Measurements from ENCODE around the gene MUC2.

MUC2 gene

DNA sequence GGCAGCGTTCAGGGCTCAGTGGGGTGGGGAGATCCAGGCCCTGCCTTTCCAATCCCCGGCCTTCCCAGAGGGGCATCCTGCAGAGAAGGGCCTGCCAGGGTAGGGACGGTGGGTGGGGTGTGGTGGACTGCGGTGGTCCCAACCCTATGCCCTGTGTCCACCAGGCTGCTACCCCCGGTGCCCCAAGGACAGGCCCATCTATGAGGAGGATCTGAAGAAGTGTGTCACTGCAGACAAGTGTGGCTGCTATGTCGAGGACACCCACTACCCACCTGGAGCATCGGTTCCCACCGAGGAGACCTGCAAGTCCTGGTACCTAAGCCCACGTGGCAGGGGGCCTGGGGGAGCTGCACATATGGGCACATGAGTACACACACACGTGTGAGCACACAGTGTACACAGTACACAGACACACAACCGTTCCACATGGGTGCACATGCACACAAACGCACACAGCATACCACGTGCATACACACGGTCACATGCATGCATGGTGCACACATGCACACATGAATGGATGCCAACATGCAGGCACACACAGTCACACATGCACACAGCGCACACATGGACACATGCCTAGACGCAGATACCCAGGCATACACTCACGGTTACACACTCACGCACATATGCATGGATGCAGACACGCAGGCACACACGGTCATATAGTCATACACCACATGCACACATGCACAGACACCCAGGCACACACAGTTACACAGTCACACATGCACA lies 16.1 kb downstream of the MUC2 start:
- Histone ChIP-seq H4K20me1 (ENCODE audit: insufficient read depth, low read length) (no peaks in the 10 kb centered on the region), H3K27me3 (replicated peaks; ENCODE audit: insufficient read depth, low read length) (peaks cover 32% of the 10 kb centered on the region), H3K79me2 (ENCODE audit: low read length) (no peaks in the 10 kb centered on the region), H3K36me3 (replicated peaks; ENCODE audit: insufficient read depth, low read length) (no peaks in the 10 kb centered on the region), H3K9me2 (replicated peaks; ENCODE audit: insufficient read depth, low read length) (no peaks in the 10 kb centered on the region), H3K4me2 (ENCODE audit: low read depth, low read length) (no peak overlapping the region), H3K4me3 (ENCODE audit: low read length) (no peak overlapping the region), H3K4me1 (ENCODE audit: low read length) (no peaks in the 10 kb centered on the region), H3F3A (ENCODE audit: insufficient read depth, low read length) (no peaks in the 10 kb centered on the region), H3K9me3 (replicated peaks; ENCODE audit: insufficient read depth, low read length) (no peaks in the 10 kb centered on the region), H3K9ac (ENCODE audit: low read length) (no peak overlapping the region), H3K27ac (ENCODE audit: low read length) (no peak overlapping the region), H2AFZ (ENCODE audit: low read length) (no peak overlapping the region)
- DNase-seq: no peak
- TF ChIP-seq EZH2phosphoT487 (IDR thresholded peaks at IDR 0.05; ENCODE audit: low read length) (no peak), EZH2 (optimal IDR thresholded peaks at IDR 0.05; ENCODE audit: low read depth, low read length) (no peak)
- TF ChIP-seq, protein P1, sequence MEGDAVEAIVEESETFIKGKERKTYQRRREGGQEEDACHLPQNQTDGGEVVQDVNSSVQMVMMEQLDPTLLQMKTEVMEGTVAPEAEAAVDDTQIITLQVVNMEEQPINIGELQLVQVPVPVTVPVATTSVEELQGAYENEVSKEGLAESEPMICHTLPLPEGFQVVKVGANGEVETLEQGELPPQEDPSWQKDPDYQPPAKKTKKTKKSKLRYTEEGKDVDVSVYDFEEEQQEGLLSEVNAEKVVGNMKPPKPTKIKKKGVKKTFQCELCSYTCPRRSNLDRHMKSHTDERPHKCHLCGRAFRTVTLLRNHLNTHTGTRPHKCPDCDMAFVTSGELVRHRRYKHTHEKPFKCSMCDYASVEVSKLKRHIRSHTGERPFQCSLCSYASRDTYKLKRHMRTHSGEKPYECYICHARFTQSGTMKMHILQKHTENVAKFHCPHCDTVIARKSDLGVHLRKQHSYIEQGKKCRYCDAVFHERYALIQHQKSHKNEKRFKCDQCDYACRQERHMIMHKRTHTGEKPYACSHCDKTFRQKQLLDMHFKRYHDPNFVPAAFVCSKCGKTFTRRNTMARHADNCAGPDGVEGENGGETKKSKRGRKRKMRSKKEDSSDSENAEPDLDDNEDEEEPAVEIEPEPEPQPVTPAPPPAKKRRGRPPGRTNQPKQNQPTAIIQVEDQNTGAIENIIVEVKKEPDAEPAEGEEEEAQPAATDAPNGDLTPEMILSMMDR (IDR thresholded peaks at IDR 0.05; ENCODE audit: low read length): no peak

GRCh38 chr11:1091332-1092083 lies 16.8 kb downstream of the MUC2 start:
- Histone ChIP-seq H3K4me2 (ENCODE audit: low read depth, low read length) (no peak overlapping the region), H3K9me3 (replicated peaks; ENCODE audit: insufficient read depth, low read length) (no peaks in the 10 kb centered on the region), H2AFZ (ENCODE audit: low read length) (no peak overlapping the region), H3K4me3 (ENCODE audit: low read length) (no peak overlapping the region), H3K36me3 (replicated peaks; ENCODE audit: insufficient read depth, low read length) (no peaks in the 10 kb centered on the region), H3K4me1 (ENCODE audit: low read length) (no peaks in the 10 kb centered on the region), H3K27ac (ENCODE audit: low read length) (no peak overlapping the region), H4K20me1 (ENCODE audit: insufficient read depth, low read length) (no peaks in the 10 kb centered on the region), H3K9ac (ENCODE audit: low read length) (no peak overlapping the region), H3K79me2 (ENCODE audit: low read length) (no peaks in the 10 kb centered on the region), H3K27me3 (replicated peaks; ENCODE audit: insufficient read depth, low read length) (peaks cover 25% of the 10 kb centered on the region), H3K9me2 (replicated peaks; ENCODE audit: insufficient read depth, low read length) (no peaks in the 10 kb centered on the region), H3F3A (ENCODE audit: insufficient read depth, low read length) (no peaks in the 10 kb centered on the region)
- DNase-seq: no peak
- TF ChIP-seq, protein P1 (IDR thresholded peaks at IDR 0.05; ENCODE audit: low read length): no peak
- TF ChIP-seq EZH2 (optimal IDR thresholded peaks at IDR 0.05; ENCODE audit: low read depth, low read length): no peak
- no peak for TF ChIP-seq EZH2phosphoT487 (IDR thresholded peaks at IDR 0.05; ENCODE audit: low read length)

- H3K27me3 ChIP-seq (replicated peaks; ENCODE audit: insufficient read depth, low read length): peaks cover 22% of the 10 kb centered on the region
- H3K79me2 ChIP-seq (ENCODE audit: low read length): no peaks in the 10 kb centered on the region
- H3K9me2 ChIP-seq (replicated peaks; ENCODE audit: insufficient read depth, low read length): no peaks in the 10 kb centered on the region
- H3K9me3 ChIP-seq (replicated peaks; ENCODE audit: insufficient read depth, low read length): no peaks in the 10 kb centered on the region
- no peak for DNase-seq
- H3K4me3 ChIP-seq (ENCODE audit: low read length): no peak overlapping the region
- no peak overlapping the region for H3K27ac ChIP-seq (ENCODE audit: low read length)
- H3K4me1 ChIP-seq (ENCODE audit: low read length): no peaks in the 10 kb centered on the region
- TF ChIP-seq, protein P1 (IDR thresholded peaks at IDR 0.05; ENCODE audit: low read length): no peak
- TF ChIP-seq EZH2phosphoT487 (IDR thresholded peaks at IDR 0.05; ENCODE audit: low read length) (no peak), EZH2 (optimal IDR thresholded peaks at IDR 0.05; ENCODE audit: low read depth, low read length) (no peak)
- H3F3A ChIP-seq (ENCODE audit: insufficient read depth, low read length): no peaks in the 10 kb centered on the region
- H4K20me1 ChIP-seq (ENCODE audit: insufficient read depth, low read length): no peaks in the 10 kb centered on the region
- H2AFZ ChIP-seq (ENCODE audit: low read length): no peak overlapping the region
- H3K9ac ChIP-seq (ENCODE audit: low read length): no peak overlapping the region
- no peak overlapping the region for H3K4me2 ChIP-seq (ENCODE audit: low read depth, low read length)
- H3K36me3 ChIP-seq (replicated peaks; ENCODE audit: insufficient read depth, low read length): no peaks in the 10 kb centered on the region
Observed at GRCh38 chr11:1092145-1092670, 17.5 kb downstream of the MUC2 start.

Data from MM.1S (cell line).